Adipose tissue (tissue), 3 donors: ENCODE measurements around the gene RAP2A. TPM values are rescaled to one million over a fixed set of nuclear protein-coding genes. Genes with fewer than 3 reads are reported as not detected.
A peak's percentile ranks its signal among the peaks of the same experiment; 100 is the strongest.

ENCODE experiments used
- H3K27ac ChIP-seq: one replicate; pipeline ENCODE4 v1.5.1; 2013; ENCODE audit warnings: low read depth, low read length
- WGBS, 3 donors: extraction: QIAGEN DNeasy Blood & Tissue Kit; methylation state at CpG; one replicate each; pipeline ENCODE4 v1.1.7; 2013; 5-methylcytosine and 5-hydroxymethylcytosine counted together
- polyA plus RNA-seq, 3 donors: library from polyadenylated mRNA; stranded (reverse); fragments of 200-250 nt; gene quantifications; one replicate each; pipeline ENCODE4 v1.2.3, GENCODE V29; 2013
- donor health status: healthy with polysubstance abuse.
- donor health status: Bipolar disorder and iron deficiency.
- donor health status: healthy.

Gene RAP2A
- polyA plus RNA-seq = 10 to 100 TPM in 1 of 3 donors, 1 to 10 TPM in 2; 2.6 to 13.3 (median 6.4) TPM

DNA sequence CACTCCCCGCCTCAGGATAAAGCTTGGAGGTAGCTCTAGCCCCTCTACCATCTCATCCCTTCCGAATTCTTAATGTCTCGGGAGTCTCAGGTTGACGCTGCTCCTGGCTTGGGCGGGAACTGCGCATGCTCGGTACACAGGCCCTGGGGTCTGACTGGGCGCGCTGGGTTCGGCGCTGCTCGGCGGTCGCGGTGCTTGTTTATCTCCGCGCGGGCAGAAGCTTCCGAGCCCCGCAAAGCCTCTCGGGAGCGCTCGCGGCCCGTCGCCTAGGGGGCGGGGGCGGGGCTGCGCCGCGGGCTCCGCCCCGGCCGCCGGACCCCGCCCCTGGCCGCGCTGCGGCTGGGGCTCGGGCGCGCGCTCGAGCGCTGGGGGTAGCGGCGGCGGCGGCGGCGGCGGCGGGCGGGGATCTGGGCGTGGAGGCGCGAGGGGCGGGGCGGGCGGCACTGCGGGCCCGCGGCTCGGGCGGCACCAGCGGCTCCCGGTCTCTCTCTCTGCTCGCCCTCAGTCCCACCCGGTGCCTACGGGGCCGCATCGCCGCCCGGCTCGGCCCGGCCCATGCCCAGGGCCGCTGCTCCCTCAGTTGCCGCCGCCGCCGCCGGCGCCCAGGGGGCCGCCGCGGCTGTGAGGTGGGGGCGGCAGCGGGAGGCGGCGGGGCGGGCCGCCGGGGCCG, at the start of gene RAP2A:
RAP2A (plus strand) TSS at position 443 of the 670 bp plus-strand sequence. CDS start 302 bp downstream, outside the sequence.
- WGBS, 3 donors = 0 to 1% (median 0%) methylated on average over 36 to 92 of the region's 94 CpGs
- H3K27ac ChIP-seq = peak within 1 kb of the TSS; percentile 95

DNA sequence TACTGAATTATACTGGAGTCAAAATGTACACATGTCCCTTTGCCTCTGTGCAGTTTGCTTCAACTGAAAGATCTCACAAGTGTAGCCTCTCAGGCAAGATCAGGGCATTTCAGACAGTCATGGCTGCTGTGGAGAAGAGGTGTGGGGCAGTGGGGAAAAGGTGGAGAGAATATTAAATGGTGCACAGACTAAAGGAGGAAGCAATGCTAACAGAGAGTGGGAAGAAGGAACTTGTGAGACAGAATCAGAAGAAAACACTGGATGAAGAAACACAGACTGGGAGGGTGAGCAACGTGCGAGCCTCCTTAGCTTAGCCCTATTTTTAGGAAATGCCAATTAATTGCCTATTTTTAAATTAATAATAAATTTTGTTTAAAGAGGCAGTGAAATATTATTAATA, 49.6 kb upstream of the RAP2A start:
- 53 to 96% (median 57%) methylated on average over 2 of the region's 2 CpGs for WGBS, 3 donors
- no peak overlapping the region for H3K27ac ChIP-seq

DNA sequence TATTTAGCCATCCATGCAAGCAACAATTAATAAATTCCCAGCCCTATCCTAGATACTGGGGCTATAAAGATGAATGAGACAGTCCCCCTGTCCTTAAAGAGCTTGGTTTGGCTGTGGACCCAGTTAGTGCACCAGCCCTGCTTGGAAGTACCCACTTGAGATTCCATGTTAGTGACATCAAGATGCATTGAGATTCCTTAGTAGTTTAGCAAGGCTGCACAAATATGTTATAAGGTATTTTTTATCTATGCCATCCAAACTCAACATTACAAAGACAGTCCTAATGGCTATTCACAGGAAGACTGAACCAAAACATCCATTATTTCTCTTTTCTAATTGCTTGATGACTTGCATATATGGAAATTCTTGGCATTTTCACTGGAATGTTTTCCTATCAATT, 48.8 kb upstream of the RAP2A start:
- no peak overlapping the region for H3K27ac ChIP-seq

DNA sequence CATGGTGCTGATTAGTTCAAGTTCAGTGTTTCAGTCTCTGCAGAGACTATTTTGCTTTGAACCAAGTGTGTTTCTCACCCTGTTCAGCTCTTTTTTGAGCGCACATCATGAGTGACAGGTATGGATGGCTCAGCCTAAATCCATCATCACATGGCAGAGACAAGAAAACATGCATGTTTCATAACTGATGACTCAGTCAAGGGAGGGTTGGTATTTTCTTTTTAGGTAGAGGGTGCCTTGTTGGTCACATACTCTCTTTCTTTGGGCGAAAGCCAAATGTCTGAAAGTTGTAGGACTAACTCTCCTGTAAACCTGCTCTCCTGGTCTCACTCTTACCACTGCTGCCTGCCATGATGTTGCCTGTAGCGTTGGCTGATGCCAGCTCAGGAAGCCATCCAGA, 48.1 kb upstream of the RAP2A start:
- 95 to 99% (median 96%) methylated on average over 3 of the region's 3 CpGs for WGBS, 3 donors
- no peak overlapping the region for H3K27ac ChIP-seq

DNA sequence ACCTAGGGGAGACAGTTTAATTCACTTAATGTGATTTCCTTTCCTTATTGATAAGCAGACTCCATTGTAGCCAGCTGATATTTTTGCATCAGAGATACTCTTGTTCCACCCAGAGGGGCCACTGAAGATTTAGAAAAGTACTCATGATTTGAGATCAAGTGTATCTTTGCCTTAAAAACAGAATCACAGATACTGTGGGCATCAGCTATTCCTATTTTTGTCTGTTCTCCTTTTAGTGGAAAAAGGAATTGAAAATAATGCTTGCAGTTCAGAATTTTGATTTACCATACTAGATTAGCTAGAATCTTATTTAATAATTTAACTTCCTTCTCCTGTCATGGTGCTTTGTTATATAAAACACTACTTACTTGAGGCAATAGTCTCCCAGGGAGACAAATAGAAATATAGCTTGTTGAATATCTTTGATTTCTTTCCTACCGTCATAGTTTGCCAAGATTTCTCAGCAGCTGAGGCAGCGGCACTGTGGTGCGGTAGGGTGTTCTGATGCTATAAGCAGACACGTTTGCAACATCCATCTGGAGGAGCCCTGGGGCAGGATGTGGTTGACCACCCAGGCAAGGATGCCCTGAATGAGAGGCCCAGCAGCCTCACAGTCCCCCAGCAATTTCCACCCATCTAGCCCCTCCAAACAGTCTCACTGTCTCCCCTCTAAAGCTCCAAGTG, 47.0 kb upstream of the RAP2A start:
- peak overlapping the region; percentile 36 for H3K27ac ChIP-seq
- WGBS, 3 donors = 44 to 86% (median 46%) methylated on average over 4 of the region's 4 CpGs

DNA sequence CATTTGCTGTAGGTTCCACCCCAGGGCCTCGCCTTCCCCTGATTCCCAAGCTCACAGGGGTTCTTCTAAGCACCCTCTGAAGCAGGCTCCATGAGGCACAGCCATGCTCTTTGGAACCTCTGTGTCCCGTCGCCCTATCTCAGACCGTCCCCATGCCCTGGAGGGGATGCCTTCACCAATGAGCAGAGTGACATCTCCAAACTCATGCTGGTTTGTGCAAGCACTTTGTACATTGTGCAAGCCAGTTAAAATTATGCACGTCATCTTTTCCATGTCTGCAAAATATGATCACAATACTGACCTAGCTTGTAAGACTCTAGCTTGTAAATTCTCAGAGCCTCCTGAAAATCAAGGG, 46.5 kb upstream of the RAP2A start:
- WGBS, 3 donors = 67 to 93% (median 73%) methylated on average over 5 of the region's 5 CpGs
- H3K27ac ChIP-seq = no peak overlapping the region

DNA sequence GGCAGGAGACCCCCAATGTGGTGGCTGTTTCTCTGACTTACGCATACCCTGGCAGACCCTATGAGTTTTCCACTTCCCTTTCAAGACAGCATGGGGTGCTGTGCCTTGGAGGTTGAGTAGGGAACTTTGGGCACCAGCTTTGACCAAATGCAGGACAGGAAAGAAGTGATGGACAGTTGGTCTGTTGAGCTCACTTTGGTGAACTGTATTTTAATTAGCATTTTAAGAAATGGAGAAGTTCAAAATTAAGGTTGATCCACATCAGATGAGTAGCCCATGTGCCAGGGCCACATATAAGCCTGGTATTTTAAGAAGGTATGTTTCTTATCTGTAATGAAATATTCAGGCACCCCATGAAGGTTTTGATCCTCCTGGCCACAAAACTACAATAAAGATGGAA, 46.1 kb upstream of the RAP2A start:
- 57 to 100% (median 72%) methylated on average over 1 of the region's 1 CpG for WGBS, 3 donors
- no peak overlapping the region for H3K27ac ChIP-seq

DNA sequence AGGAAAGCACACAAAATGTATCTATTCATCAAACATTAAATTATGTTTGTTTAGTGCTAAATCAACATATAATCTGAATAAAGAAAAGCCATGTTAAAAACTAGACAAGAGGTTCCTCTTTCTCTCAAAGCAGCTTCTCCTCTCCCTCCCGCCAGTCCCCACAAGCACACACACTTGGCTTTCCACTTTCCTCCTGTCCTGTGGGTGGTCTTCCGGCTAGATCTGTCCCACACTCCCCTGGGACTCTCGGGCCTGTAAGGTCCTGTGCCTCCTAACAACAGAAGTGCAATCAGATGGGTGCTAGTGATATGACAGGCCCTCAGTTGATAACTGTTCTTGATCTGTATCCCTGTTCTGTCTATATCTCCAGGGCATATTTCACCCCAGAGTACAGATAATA, 45.6 kb upstream of the RAP2A start:
- 51 to 69% (median 58%) methylated on average over 3 of the region's 3 CpGs for WGBS, 3 donors
- H3K27ac ChIP-seq = no peak overlapping the region

DNA sequence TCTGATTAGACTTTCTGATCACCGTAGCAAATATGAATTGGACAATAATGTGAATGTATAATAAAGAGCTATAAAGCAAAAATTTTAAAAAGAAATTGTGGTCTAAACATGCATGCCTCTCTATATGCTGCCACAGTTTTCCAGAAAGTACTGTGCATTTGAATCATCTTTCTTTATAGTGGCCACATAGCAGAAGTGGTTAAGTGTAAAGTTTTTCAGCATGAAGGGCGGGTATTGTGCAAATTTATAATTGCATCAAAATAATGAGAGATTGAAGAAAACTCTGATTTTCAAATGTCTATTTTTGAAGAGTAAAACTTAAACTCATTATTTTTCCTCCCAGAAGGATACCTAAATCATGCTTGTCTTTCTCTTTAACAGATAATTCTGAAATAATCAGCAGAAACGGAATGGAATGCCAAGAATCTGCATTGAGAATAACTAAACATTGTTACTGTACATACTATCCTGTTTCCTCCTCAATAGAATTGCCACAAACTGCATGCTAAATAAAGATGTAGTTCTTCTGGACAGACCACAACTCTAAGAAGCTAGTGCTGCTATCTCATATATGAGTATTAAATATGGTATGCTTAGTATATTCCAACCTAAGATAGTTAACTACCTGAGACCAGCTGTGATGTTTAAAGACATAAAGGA, 42.9 kb upstream of the RAP2A start:
- 68 to 78% (median 75%) methylated on average over 3 of the region's 3 CpGs for WGBS, 3 donors
- H3K27ac ChIP-seq = no peak overlapping the region

DNA sequence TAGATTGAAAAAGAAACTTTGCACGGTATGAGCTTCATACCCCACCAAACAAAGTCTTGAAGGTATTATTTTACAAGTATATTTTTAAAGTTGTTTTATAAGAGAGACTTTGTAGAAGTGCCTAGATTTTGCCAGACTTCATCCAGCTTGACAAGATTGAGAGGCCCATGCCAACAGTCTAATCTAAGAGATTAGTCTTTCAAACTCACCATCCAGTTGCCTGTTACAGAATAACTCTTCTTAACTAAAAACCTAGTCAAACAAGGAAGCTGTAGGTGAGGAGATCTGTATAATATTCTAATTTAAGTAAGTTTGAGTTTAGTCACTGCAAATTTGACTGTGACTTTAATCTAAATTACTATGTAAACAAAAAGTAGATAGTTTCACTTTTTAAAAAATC, 41.9 kb upstream of the RAP2A start:
- 62 to 94% (median 80%) methylated on average over 1 of the region's 1 CpG for WGBS, 3 donors
- H3K27ac ChIP-seq = no peak overlapping the region

DNA sequence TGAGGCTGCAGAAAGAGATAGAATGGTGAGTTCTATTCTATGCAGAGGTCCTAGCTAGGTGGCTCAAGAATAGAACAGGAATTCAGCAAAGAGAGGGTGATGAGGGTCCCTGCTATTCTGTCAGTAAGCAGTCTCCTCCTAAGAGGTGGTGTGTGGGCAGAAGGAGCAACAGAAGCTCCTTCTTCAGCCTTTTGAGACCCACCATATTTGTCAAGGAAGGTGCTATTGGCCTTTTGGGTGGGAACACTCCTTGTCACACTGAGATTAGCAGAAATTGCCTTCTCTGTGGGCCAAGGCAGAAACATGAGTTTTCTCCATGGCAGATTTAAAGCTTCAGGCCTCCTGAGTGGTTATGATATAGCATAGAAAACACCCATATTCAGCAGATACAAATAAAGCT, 39.4 kb upstream of the RAP2A start:
- no peak overlapping the region for H3K27ac ChIP-seq

DNA sequence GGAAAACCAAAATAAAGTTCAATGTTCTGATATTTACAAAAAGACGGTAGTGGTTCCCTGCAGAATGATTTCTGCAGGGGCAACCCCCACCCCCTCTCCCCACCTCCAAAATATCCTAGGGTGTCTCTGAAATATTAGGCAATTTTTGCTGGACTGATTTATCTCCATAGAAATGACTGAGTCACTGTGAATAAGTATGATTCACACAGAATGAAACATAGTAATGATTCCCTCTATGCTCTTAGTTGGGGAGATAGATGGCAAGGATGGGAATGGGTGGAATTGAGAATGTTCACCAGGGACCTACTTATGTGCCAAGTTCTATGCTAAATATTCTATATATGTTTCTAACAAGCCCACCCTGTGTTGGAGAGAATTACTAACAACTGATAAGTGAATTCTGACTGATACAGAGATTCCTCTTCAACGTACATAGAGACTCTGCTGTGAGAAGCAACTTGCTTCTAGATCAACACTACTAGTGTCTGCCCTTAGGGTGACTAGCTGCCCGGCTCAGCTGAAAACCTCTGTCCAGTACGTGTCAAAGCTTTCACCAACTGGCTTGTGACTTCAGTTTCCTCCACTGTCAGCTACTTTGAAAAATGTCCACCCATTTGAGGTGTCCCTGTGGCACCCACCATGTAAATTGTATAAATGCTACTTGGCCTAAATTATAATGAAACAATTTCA, 38.4 kb upstream of the RAP2A start:
- no peak overlapping the region for H3K27ac ChIP-seq
- 89 to 94% (median 92%) methylated on average over 4 of the region's 4 CpGs for WGBS, 3 donors

DNA sequence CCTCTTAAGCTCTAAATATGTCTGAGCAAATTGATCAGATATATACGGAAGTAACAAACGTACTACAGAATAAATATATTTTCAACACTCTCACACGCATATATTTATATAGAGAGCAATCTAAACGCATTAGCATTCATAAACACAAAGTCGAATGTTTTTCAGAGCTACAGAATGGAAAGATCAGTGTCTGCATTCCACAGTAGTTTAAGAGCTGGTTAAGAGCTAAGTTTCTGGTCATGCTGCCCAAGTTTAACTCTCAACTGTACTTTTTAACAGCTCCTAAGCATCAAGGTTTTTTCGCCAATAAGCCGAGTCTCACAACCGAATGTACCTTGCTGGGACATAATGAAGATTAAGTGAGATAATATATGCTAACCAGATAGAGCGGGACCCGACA, 36.7 kb upstream of the RAP2A start:
- 73 to 77% (median 76%) methylated on average over 10 of the region's 10 CpGs for WGBS, 3 donors
- H3K27ac ChIP-seq = no peak overlapping the region

DNA sequence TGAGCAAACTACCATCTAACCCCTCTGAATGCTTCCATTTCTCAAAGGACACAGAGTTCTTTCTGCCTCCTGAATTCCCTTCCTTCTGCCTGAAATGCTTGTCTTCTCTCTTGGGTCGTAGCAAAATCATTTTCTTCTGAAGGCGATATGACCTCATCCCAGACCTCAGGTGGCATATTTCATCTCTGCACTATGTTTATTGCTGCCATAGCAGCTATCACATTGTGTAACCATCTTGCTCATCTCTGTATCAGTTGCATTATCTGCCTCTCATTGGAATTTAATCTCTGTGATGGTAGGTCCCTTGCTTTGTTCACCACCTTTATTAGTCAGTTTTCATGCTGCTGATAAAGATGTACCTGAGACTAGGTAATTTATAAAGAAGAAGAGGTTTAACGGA, 32.5 kb upstream of the RAP2A start:
- 62 to 81% (median 74%) methylated on average over 3 of the region's 3 CpGs for WGBS, 3 donors
- no peak overlapping the region for H3K27ac ChIP-seq

DNA sequence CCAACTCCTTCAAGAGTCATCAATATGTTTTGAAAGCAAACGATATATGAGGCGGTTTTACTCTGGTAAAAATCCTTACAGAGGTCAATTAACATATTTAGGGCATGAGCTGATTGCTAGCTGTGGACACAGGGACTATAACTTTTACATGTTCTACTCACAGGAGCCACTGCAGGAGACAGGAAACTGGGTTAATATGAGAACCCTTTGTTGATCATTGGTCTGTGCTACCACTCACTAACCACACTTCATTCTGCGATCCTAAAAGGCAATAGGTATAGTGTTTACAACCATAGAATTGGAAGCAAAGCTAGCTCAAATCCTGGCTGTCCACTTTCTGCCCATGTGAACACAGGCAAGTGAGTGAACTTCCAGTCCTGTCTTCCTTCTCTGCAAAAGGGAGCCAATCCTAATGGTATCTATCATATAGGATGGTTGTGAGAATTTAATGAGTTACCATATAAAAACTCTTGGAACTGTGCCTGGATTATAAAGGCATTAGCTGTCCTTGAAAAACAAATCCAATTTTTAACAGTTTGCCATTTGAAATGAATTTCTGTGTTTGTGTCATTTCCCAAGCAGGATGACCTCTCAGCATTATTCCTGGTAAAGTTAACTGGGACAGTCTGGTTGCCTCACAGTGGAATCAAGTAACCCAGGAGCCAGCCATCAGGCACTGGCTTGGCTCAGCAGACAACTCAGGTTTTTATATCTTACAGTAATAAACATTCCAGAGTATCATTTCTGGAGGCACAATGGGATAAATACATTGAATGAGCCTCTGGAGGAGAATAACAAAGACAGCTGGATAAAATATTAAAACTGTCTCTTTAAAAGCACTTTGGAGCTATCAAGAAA, 29.8 kb upstream of the RAP2A start:
- WGBS, 3 donors = 66 to 89% (median 83%) methylated on average over 3 of the region's 3 CpGs
- no peak overlapping the region for H3K27ac ChIP-seq

DNA sequence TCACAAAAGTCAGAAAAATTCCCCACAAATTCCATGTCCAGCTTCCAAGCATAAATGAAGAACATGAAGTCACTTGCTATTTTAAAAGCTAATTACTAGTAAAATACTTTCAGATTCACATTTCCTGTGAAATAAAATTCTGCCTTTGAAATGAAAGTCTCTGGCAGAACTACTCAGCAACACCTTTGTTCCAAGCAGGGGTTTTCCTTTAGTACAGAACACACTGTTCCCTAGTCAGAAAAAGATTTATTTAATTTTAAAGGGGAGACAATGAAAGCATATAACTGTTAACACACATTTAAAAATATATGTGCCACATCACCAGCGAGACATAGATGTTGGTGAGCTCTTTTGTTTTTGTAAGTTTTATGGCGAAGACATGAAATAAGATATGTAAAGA, 26.4 kb upstream of the RAP2A start:
- no peak overlapping the region for H3K27ac ChIP-seq
- 80 to 82% (median 81%) methylated on average over 2 of the region's 2 CpGs for WGBS, 3 donors

DNA sequence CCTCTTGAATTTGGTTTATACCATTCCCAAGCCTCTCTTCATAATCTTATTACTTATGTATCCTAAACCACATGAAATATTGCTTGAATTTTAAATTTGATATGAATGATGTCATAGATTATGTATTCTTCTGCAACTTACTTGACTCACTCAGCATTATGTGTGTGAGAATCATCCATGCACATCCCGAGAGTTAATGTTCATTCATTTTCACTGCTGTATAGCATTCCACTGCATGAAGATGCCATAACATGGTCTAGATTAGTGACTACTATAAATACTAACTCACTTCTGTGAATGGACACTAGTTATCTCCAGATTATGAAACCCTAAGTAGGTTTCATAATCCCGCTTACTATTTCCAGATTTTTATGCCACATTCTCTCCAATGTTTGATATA, 25.0 kb upstream of the RAP2A start:
- 94 to 95% (median 95%) methylated on average over 2 of the region's 2 CpGs for WGBS, 3 donors
- no peak overlapping the region for H3K27ac ChIP-seq

DNA sequence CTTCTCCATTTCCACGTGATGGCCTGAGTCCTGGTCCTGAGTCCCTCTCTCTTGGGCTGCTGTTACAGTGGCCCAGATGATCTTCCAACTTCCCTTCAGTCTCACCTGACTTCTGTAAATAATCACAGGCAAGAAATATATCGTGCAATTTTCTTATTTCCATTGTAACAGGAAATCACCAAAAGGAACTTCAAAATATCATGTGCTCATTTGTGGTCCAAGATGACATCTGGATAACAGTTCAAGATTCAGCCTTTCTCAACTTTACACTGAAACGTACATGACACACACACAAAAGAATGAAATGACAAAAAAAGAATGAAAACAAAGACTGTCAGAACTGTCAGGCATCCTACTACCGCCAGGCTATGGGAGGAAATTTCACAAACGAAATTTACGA, 22.0 kb upstream of the RAP2A start:
- H3K27ac ChIP-seq = no peak overlapping the region
- 68 to 88% (median 72%) methylated on average over 6 of the region's 6 CpGs for WGBS, 3 donors
